Stimulated activated CD8-positive, alpha-beta memory T cell treated with anti-CD3 and anti-CD28 coated beads, Interleukin-4, amount 100 ng/mL, for 4 hours (primary cell): ENCODE measurements around the gene CRELD1.
"Not testable (repeated sequence)": the region's sequence is repeated elsewhere in the genome, so short reads cannot be mapped to it uniquely, and the experiment has no call there.

ENCODE experiments used
- DNase-seq, 2 donors: peaks; one replicate each; pipeline ENCODE4 v3.0.0-alpha.2; 2020; ENCODE audit warnings: low read depth in 2 of 2, low spot score in 1 of 2

CRELD1 gene, protein sequence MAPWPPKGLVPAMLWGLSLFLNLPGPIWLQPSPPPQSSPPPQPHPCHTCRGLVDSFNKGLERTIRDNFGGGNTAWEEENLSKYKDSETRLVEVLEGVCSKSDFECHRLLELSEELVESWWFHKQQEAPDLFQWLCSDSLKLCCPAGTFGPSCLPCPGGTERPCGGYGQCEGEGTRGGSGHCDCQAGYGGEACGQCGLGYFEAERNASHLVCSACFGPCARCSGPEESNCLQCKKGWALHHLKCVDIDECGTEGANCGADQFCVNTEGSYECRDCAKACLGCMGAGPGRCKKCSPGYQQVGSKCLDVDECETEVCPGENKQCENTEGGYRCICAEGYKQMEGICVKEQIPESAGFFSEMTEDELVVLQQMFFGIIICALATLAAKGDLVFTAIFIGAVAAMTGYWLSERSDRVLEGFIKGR

DNA sequence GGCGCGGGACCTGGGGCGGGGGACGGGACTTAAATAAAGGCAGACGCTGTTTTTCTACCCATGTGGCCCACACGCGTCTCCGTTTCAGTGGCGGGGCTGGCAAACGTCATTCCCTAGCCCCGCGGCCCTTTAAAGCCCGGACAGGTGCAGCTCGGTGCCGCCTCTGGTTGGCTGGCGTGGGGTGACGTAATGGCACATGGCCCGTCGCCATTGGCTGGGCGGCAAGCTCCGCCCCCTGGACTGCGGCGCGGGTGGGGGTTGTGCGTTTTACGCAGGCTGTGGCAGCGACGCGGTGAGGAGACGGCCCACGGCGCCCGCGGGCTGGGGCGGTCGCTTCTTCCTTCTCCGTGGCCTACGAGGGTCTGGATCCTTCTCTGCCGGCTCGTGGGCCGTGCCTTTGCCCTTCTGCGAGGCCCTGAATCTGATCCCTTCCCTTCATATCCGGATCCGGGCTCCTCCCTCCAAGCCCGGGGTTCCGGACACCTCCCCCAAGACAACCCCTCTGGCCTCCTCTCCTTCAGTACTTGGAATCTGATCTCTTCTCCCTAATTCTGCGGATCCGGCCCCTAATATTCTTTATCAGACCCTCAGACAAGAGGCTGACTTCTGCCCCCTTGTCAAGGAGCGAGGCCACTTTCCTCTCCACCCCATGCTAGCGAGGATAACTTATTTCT, at the start of gene CRELD1:
Gene CRELD1 (plus strand): TSS at position 274 of the 674 bp plus-strand sequence. CDS start 605 bp downstream, outside the sequence.
- DNase-seq: peak; percentile 95

DNA sequence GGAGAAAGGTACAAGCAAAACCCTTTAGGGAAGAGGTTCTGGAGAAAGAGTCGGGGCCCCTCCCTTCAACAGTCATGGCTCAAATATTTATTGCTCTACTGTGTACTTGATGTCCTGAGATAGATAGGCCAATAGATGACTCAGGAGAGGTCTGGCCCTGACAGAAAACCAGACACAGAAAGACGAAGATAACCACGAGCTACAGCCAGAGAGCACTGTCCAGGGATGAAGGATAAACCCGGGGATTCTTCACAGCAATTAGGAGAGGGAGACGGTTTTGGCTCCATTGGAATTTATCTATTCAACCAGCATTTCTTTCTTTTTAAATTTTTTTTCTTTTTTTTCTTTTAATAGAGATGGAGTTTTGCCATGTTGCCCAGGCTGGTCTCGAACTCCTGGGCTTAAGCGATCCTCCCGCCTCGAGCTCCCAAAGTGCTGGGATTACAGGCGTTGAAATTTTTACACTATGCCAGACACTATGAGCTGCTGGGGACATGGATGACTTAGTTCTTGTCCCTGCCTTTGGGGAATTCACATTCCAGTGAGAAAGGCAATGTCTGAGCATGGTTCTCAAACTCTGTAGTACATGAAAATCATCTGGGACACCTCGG, 49.0 kb upstream of the CRELD1 start:
- no peak for DNase-seq

DNA sequence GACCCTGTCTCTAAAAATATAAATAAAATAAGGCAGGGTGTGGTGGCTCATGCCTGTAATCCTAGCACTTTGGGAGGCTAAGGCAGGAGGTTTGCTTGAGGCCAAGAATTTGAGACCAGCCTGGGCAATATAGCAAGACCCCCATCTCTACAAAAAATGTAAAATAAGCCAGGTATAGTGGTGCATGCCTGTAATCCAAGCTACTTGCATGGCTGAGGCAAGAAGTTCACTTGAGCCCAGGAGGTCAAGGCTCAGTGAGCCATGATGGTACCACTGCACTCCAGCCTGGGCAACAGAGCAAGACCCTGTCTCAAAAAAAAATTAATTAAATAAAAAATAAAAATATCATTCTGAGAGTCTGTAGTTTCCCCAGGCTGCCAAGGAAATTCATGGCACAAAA, 47.3 kb upstream of the CRELD1 start:
- DNase-seq: no peak

DNA sequence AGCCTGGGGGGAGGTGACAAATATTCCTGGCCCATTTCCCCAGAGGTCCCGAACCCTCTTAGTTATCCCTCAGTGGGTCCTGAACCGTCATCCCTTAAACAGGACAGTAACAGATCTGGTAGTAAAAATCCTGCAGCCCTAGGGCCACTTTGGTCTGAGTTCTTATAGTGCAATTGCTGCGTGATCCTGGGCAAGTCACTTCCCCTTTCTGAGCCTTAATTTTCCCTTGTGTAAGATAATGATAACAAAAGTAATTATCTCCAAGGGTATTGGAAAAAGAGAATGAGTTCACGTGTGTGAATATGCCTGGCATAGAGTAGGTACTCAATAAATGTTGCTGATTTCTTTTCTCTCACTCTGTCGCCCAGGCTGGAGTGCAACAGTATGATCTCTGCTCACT, 46.2 kb upstream of the CRELD1 start:
- no peak for DNase-seq

DNA sequence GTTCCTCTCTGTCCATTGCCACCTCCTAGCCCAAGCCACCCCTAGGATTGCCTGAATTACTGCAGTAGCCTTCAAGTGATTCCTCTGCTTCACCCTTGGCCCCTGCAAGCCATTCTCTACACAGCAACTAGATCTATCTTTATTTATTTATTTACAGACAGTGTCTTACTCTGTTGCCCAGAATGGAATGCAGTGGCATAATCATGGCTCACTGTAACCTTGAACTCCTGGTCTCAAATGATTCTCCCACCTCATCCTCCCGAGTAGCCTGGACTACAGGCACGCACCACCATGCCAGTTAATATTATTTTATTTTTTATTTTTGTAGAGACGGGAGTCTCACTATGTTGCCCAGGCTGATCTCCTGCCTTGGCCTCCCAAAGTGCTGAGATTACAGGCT, 45.1 kb upstream of the CRELD1 start:
- DNase-seq: no peak

DNA sequence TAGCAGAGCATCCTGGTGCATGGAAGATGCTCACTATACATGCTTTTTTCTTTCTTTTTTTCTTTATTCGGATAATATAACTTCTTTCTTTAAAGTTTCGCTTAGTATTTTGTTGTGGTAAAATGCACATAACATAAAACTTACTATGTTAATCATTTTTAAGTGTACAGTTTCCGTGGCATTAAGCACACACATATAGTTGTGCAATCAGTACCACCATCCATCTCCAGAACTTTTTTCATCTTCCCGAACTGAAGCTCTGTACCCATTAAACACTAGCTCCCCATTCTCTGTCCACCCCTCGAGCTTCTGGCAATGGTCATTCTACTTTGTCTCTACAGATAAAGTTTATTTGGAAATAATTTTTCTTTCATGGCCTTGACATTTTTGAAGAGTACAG, 44.2 kb upstream of the CRELD1 start:
- no peak for DNase-seq

DNA sequence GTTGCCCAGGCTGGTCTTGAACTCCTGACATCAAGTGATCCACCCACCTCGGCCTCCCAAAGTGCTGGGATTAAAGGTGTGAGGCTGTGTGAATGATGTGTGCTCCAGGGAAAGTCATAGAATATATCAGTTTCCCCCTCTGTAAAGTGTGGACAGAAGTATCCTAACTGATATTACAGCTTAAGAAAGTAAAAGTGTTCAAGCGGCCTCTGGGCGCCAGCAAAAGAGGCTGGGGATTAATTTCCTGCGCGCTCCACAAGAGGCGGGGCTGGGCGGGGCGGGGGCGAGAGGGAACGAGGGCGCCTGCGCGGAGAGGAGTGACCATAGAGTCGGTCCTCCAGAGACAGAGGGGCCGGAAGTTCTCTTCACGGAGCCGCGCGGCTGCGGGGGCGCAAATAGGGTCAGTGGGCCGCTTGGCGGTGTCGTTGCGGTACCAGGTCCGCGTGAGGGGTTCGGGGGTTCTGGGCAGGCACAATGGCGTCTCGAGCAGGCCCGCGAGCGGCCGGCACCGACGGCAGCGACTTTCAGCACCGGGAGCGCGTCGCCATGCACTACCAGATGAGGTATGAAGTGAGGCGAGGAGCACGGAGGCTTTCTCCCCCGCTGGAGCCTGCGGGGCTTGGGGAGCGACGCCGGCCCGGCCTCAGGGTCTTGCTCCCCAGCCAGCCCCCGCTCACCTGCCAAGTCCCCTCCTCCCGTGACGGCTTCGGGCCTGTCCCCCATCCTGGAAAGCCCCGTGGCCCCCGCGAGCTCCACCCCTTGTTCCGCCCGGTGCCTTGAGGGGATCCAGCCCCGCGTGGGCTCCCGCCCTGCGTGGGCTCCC, 43.2 kb upstream of the CRELD1 start, which contains the start of gene JAGN1:
Gene JAGN1 (plus strand): TSS at position 362 of the 823 bp plus-strand sequence. CDS start 113 bp downstream, at position 475.
- DNase-seq: peak; percentile 87 to 89

DNA sequence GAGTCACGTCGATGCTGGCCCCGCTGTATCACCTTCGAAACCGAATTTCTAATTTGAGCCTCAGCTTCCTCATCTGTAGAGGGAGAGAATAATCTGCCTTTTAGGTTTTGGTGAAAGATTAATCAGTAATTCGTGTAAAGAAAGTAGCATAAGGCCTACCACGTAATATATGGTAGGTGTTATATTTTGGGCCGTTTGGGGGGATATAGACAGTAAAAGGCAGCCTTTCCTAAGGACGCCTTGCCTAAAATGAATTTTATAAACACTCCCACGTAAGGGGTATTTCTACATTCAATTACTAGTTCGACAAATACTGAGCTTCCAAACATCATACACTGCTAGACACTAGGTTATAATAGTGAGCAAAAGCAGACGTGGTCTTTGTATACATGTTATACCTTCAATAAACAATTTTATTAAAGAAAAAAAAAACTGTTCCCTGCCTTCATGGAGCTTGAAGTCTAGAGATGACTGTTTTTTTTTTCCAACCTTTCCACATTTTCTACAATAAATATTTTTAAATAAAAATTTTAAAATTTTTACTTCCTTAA, 42.5 kb upstream of the CRELD1 start:
- no peak for DNase-seq

DNA sequence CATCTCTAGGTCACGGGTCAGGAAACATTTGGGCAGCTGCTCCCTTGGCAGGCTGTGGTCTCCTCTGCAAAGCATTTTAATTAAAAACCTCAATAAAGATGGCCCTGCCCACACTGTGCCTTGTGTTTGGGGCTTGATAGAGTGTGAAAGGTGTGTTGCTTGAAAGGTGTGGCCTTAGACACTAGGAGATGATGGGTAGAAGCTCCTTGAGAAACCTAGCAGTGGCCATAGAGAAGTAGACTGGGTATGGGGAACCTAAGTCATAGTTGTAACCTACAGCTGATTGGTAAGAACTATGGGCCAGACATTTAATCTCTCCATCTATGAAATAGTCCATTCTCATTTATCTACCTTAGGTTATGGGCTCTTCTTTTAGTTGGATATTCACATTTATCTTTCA, 39.9 kb upstream of the CRELD1 start:
- DNase-seq: no peak

DNA sequence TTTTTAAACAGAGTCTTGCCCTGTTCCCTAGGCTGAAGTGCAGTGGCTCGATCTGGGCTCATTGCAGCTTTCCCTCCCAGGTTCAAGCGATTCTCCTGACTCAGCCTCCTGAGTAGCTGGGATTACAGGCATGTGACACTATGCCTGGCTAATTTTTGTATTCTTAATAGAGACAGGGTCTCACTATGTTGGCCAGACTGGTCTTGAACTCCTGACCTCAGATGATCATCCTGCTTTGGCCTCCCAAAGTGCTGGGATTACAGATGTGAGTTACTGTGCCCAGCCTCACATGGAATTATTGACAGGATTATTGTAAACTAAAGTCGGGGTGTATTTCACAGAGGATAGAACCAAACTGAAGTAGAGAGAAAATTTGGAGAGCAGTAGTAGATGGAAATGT, 37.9 kb upstream of the CRELD1 start:
- not testable (repeated sequence) for DNase-seq

DNA sequence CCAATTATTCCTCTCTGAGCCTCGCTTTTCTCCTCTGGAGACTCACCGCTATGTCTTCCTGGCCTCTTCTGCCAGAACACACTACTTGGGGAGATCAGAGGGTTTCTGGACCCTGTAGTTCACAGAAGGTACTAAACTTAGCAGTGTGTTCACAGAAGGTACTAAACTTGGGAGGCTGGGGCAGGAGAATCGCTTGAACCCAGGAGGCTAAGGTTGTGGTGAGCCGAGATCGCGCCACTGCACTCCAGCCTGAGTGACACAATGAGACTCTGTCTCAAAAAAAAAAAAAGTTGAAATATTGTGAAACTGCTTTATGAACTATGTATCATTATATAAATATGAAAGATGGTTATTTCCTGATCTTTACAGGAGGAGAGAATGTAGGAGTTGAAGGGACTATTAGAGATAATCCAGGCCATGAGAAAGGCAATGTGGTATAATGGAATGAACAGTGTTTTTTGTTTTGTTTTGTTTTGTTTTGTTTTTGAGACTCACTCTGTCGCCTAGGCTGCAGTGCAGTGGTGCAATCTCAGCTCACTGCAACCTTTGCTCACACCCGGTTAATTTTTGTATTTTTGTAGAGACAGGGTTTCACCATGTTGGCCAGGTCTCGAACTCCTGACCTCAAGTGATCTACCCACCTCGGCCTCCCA, 36.8 kb upstream of the CRELD1 start:
- DNase-seq: not testable (repeated sequence)

DNA sequence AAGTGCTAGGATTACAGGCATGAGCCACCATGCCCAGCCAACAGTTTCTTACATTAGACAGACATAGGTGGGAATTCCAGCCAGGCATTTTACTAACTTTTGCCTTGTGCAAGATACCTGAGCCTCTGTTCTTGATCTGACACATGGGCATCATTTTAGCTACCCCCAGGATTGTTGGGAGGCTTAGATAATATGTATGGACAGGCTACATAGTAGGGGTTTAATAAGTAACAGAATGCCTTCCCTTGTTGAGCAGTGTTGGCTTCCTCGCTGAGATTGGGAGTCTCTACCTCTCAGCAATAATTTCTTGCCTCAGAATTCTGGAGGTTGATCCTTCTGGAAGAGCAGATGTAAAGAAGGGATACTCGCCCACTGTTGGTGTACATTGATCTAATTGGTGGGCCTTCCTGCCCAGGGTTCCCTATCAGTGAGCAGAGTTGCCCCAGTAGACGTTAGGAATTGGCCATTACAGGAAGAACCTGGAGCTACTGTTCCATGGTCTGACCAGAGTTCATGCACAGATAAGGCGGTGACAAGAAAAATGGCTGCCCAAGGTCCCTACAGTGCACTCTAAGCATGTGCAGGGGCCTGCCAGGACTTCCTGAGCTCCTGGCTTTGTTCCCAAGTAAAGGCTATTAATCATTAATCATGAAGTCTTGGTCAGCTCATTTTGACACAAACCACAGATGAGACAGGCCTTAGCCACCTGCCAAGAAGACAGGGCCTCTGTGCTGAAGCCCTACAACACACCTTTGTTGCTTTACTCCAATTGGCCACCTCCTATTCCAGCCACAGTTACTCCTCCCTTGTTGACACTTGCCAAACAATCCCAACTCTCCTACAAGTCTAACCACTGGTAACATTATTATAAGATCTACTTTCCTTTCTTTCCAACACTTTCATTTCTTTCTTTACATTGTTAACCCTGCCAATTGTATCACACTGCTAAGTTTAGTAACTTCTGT, 35.9 kb upstream of the CRELD1 start:
- no peak for DNase-seq

DNA sequence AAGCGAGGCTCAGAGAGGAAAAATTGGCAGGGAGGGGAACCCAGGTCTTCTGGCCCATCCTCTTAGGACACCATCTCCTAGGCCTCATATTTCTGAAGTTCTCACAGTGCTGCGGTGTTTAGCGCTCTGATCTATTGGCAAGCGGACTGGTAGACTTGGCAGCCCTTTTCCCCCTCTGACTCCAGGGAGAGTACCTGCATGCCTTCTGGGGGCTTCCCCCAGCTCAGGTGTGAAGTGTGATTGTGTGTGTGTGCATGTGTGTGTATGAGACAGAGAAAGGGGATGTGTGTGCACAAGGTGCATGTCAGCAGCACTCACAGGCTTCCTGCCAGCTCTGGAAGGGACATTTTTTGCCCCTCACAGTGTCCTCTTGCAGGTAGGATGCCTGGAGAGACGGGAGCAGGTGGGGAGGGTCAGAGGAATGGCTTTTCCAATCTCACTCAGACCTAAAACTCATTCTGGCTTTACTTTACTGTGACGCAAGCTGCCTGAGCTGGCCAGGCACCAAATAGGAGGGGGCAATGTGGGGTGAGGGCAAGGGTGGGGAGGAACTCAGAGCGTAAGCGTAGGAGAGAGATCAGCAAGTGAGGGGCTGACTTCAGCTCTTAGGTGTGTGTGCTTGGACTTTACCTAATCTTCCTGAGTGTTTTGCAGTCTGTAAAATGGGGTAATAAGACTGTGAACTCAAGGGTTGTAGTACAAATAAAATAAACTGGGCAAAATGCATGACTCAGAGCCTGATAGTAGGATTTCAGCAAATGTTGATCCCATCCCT, 35.0 kb upstream of the CRELD1 start:
- DNase-seq: no peak

DNA sequence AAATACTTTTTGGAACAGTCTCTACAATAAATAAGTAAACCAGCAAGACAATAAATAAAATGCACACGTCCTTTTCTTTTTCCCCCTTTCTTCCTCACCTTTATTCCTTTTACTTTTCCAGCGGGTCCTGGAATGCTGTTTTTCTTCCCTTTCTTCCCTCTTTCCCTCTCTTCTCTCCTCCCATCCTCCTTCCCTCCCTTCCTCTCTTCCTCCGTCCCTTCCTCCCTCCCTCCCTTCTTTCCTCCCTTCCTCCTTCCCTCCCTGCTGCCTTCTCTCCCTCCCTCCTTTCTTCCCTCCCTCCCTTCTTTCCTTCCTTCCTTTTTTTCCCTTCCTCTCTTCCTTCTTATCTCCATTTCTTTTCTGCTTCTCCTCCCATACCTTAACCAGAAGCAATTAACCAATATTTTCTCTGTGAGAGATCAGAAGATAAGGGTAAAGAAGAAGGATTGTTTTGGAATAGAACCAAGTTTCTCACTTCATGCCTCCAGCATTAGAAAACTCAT, 34.3 kb upstream of the CRELD1 start:
- no peak for DNase-seq

DNA sequence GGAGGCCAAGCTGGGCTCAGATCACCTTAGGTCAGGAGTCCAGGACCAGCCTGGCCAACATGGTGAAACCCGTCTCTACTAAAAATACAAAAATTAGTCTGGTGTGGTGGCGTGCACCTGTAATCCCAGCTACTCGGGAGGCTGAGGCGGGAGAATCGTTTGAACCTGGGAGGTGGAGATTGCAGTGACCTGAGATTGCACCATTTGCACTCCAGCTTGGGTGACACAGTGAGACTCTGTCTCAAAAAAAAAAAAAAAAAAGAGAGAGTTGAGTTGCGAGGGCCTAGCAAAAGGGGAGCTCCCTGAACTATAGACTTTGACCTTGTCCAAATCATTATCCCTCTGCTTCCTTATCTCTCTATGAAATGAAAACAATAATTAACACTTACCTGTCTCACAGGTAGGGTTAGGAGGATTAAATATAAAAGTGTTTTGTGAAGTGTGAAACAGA, 32.6 kb upstream of the CRELD1 start:
- not testable (repeated sequence) for DNase-seq

DNA sequence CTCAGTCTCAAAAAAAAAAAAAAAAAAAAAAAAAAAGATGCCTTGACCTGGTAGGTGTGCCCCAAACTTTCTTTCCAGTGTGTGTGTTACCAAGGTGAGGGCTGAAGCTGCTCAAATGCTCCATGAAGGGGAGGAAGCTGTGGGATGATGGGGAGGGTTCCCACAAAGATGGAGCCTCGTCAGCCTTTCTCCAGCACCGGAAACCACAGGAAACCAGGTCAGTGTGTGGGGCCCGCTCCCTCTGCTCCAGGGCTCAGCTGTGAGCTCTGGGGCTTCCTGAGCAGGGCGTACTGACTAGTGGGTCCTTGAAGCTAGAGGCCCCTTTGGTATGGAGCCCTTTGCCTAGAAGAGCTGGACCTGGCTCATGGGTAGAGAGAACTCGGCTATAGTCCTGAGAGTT, 31.7 kb upstream of the CRELD1 start:
- no peak for DNase-seq

DNA sequence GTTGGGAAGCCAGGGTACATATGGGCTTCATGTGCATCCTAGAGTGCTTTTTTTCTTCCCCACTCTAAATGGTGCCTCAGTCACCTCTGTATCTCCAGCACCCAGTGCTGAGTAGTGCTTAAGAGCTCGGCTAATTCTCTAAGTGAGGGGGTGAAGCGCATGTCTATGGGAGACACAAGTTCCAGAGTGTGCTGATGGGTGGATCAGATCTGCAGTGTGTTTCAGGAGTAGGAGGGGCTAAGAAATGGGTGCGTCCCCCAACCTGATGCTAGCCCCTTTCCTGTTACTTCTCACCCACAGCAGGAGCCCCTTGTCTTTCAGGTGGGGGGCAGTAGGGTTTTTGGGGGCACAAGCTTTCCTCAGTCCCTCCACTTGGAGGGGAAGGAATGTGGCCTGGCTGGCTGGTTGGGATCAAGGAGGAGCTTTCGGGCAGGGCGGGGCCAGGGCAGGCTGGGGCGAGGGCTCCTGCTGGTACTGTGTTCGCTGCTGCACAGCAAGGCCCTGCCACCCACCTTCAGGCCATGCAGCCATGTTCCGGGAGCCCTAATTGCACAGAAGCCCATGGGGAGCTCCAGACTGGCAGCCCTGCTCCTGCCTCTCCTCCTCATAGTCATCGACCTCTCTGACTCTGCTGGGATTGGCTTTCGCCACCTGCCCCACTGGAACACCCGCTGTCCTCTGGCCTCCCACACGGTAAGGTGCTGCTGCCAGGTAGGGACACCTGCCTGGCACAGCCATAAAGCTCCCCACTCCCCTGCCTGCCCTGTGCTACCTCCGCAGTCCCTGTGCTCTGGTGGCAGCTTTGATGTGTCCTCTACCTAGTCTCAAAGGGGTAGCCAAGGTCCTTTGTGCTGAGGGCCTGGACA, 31.0 kb upstream of the CRELD1 start, which contains the start of gene IL17RE:
Gene IL17RE (plus strand): TSS at position 477 of the 866 bp plus-strand sequence. CDS start 85 bp downstream, at position 562.
- DNase-seq: no peak
